ENCODE measurements around the gene MARK4. TPM values are rescaled to one million over a fixed set of nuclear protein-coding genes. Genes with fewer than 3 reads are reported as not detected.
"Not testable (repeated sequence)": the region's sequence is repeated elsewhere in the genome, so short reads cannot be mapped to it uniquely, and the experiment has no call there.

Gene MARK4
- total RNA-seq, 1 donor from 2014 or later = 10.8 TPM

GRCh38 chr19:45324349-45324907, 73.4 kb downstream of the MARK4 start:
- TF ChIP-seq, protein P1, sequence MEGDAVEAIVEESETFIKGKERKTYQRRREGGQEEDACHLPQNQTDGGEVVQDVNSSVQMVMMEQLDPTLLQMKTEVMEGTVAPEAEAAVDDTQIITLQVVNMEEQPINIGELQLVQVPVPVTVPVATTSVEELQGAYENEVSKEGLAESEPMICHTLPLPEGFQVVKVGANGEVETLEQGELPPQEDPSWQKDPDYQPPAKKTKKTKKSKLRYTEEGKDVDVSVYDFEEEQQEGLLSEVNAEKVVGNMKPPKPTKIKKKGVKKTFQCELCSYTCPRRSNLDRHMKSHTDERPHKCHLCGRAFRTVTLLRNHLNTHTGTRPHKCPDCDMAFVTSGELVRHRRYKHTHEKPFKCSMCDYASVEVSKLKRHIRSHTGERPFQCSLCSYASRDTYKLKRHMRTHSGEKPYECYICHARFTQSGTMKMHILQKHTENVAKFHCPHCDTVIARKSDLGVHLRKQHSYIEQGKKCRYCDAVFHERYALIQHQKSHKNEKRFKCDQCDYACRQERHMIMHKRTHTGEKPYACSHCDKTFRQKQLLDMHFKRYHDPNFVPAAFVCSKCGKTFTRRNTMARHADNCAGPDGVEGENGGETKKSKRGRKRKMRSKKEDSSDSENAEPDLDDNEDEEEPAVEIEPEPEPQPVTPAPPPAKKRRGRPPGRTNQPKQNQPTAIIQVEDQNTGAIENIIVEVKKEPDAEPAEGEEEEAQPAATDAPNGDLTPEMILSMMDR (IDR thresholded peaks at IDR 0.05; ENCODE audit: insufficient read depth, low read length, severe bottlenecking) = no peak
- Histone ChIP-seq H3K27me3 (ENCODE audit: control insufficient read depth, insufficient read depth, low read length) (peaks cover 6% of the 10 kb centered on the region), H3K4me3 (ENCODE audit: low read depth, low read length) (no peak overlapping the region), H3K36me3 (ENCODE audit: control insufficient read depth, insufficient read depth, low read length) (no peaks in the 10 kb centered on the region)
- FAIRE-seq = no peak
- no peak for DNase-seq (ENCODE audit: low read depth)

- peak; percentile 13 for FAIRE-seq
- H3K36me3 ChIP-seq (ENCODE audit: control insufficient read depth, insufficient read depth, low read length) = no peaks in the 10 kb centered on the region
Measured at GRCh38 chr19:45327404-45328143, 76.5 kb downstream of the MARK4 start.

DNA sequence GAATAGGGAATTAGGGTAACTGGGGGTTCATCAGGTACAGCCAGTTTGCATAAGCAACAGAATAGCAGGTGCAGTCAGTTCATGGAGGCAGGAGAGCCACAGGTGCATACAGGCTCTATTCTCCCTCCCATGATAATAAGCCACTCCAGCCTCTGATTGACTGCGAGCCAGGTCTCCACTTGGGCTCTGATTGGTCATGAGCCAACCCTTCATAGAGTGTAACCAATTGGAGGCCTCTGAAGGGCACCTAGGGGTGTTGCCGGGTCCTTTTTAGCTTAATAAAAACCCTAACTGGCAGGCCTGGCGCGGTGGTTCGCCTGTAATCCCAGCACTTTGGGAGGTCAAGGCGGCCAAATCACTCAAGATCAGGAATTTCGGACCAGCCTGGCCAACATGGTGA, 80.3 kb downstream of the MARK4 start:
- TF ChIP-seq, protein P1 (IDR thresholded peaks at IDR 0.05; ENCODE audit: insufficient read depth, low read length, severe bottlenecking) = no peak
- DNase-seq (ENCODE audit: low read depth) (no peak), FAIRE-seq (no peak)
- H3K27me3 ChIP-seq (ENCODE audit: control insufficient read depth, insufficient read depth, low read length) = no peaks in the 10 kb centered on the region
- no peaks in the 10 kb centered on the region for H3K36me3 ChIP-seq (ENCODE audit: control insufficient read depth, insufficient read depth, low read length)
- H3K4me3 ChIP-seq (ENCODE audit: low read depth, low read length) = no peak overlapping the region

More at GRCh38 chr19:45327404-45328143, 76.5 kb downstream of the MARK4 start:
- DNase-seq (ENCODE audit: low read depth) = no peak
- TF ChIP-seq, protein P1 (IDR thresholded peaks at IDR 0.05; ENCODE audit: insufficient read depth, low read length, severe bottlenecking) = no peak
- Histone ChIP-seq H3K4me3 (ENCODE audit: low read depth, low read length) (no peak overlapping the region), H3K27me3 (ENCODE audit: control insufficient read depth, insufficient read depth, low read length) (peaks cover 6% of the 10 kb centered on the region)

DNA sequence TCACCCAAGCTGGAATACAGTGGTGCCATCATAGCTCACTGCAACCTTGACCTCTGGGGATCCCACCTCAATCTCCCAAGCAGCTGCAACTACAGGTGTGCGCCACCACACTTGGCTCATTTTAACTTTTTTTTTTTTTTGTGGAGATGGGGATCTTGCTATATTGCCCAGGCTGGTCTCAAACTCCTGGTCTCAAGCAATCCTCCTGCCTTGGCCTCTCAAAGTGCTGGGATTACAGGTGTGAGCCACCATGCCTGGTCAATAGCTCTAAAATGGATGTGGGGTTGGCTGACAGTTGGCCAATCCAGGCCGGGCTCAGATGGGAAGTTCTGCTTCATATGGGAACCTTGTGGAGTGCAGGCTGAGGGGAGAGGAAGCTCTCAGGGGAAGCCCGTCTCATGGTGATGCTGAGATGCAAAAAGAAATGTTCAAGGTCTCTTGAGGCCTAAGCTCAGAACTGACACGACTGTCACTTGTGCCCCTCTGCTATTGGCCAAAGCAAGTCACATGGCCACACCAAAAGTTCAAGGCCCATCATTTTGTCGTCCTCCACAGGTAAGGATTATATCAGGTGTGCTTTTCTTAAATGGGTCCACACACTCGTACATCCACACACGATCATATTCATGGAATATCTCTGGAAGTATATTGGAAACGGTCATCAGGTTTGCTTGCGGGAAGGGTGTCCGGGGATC, 82.7 kb downstream of the MARK4 start:
- no peak for FAIRE-seq

DNA sequence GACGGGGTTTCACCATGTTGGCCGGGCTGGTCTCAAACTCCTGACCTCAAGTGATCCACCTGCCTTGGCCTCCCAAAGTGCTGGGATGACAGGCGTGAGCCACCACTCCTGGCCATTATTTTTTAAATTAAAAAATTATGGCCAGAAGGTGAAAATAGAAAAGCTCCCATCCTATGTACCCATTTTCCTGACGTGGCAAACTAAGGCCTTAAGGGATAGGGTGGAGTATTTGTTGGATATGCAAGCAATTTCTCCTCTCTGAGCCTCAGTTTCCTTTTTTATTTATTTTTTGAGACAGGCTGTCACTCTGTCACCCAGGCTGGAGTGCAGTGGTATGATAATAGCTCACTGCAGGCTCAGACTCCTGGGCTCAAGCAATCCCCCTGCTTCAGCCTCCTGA, 83.8 kb downstream of the MARK4 start:
- not testable (repeated sequence) for DNase-seq (ENCODE audit: low read depth); H3K36me3 ChIP-seq (ENCODE audit: control insufficient read depth, insufficient read depth, low read length); FAIRE-seq

More for the DNA sequence above, 82.7 kb downstream of the MARK4 start:
- H3K4me3 ChIP-seq (ENCODE audit: low read depth, low read length) = no peak overlapping the region
- TF ChIP-seq, protein P1 (IDR thresholded peaks at IDR 0.05; ENCODE audit: insufficient read depth, low read length, severe bottlenecking) = no peak
- H3K27me3 ChIP-seq (ENCODE audit: control insufficient read depth, insufficient read depth, low read length) = no peaks in the 10 kb centered on the region
- DNase-seq (ENCODE audit: low read depth) = no peak
- H3K36me3 ChIP-seq (ENCODE audit: control insufficient read depth, insufficient read depth, low read length) = no peaks in the 10 kb centered on the region

GRCh38 chr19:45336696-45337251, 85.7 kb downstream of the MARK4 start:
- DNase-seq (ENCODE audit: low read depth) (no peak), FAIRE-seq (no peak)
- Histone ChIP-seq H3K4me3 (ENCODE audit: low read depth, low read length) (no peak overlapping the region), H3K36me3 (ENCODE audit: control insufficient read depth, insufficient read depth, low read length) (no peaks in the 10 kb centered on the region), H3K27me3 (ENCODE audit: control insufficient read depth, insufficient read depth, low read length) (no peaks in the 10 kb centered on the region)
- TF ChIP-seq, protein P1 (IDR thresholded peaks at IDR 0.05; ENCODE audit: insufficient read depth, low read length, severe bottlenecking) = no peak

More for the DNA sequence above, 83.8 kb downstream of the MARK4 start:
- not testable (repeated sequence) for H3K4me3 ChIP-seq (ENCODE audit: low read depth, low read length); H3K27me3 ChIP-seq (ENCODE audit: control insufficient read depth, insufficient read depth, low read length)

All from bronchial epithelial cell (primary cell).